GM18508 (cell line): ENCODE data around the gene CRB1.
"Not testable (repeated sequence)": the region's sequence is repeated elsewhere in the genome, so short reads cannot be mapped to it uniquely, and the experiment has no call there.

Experiments
- ATAC-seq: cut with Tn5 transposase; IDR thresholded peaks from one replicate; pipeline ENCODE4 v1.9.1; 2021; ENCODE audit warnings: moderate number of reproducible peaks; ENCODE audit not compliant: insufficient read depth, unreplicated experiment

CRB1 gene

DNA sequence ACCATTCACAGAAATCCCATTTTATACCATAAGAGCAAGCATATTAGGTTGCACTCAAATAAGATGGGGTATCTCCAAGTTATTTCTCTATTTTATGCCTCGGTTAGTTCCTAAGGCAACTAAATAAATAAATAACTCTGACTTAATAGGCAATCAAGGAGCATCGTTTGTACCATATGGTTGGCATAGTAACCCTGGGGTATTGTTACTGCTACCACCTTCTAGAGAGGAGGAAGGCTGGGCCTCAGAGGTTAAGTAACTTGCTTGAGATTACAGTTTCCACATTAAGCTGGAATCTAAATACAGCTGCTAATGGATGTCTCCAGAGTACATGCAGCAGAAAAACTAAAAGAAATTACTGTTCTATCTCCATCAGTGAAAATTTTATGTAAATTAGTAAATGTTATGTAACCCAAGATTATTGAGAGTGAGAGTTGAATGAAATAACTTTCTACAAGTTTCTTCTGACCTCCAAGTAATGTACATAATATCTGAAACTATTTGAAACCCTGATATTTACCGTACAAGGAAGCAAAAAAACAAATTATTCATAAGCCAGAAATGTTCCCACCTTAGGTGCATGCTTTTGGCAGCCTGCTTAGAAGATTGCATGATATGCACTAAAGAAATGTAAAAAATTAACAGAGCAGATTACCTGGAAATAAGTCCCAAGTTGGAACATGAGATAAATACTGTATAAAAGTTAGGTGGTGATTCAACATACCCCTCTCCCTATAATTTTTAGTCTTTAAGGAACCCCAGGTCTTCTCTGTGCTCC lies 127.0 kb downstream of the CRB1 start:
- ATAC-seq, result no peak

DNA sequence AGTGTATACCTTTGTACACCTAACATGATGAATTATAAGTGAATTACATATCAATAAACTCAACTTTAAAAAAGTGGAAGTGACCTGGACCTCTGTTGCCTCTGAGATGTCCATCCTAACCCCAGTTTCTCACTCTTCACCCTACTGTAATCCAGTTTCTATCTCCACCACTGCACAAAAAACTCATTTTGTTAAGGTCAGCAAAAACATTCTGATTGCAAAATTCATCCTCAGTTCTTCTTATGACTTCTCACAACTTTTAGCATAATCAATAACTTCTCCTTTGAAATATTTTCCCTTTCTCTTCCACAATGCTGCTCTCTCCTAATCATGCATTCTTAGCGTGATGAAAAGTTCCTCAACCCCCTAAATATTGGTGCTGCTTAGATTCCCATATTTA lies 129.8 kb downstream of the CRB1 start:
- no peak for ATAC-seq

DNA sequence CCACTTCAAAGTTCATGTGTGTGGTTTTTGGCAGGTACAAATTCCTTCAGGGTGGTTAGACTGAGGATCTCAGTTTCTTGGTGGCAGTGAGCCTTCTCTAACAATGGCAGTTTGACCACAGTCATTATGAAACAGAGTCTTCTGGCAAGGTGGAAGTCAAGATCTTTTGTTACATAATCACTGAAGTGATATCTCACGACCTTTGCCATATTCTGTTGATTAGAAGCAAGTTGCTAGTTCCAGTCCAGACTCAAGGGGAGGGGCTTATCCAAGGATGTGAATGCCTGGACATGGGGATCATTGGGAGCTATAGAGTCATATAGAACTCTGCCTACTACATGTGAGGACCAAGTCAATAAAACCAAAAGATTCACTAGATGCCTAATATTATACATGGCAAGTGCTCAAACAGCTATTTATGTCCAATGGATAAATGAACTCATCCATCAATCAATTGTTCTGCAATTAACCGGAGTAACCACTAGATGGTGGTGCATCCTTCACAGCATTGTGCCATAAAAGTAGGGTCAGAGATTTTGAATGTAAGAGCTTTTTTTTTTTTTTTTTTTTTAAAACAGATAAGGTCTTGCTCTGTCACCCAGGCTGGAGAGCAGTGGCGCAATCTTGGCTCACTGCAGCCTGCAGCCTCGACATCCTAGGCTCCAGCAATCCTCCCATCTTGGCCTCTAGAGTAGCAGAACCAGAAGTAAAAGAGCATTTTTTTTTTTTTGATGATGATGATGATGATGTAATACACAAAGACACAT lies 131.9 kb downstream of the CRB1 start:
- ATAC-seq, result peak; percentile 87

GRCh38 chr1:197400522-197400902 lies 132.5 kb downstream of the CRB1 start:
- ATAC-seq, result no peak

GRCh38 chr1:197402189-197402588 lies 134.1 kb downstream of the CRB1 start:
- no peak for ATAC-seq

DNA sequence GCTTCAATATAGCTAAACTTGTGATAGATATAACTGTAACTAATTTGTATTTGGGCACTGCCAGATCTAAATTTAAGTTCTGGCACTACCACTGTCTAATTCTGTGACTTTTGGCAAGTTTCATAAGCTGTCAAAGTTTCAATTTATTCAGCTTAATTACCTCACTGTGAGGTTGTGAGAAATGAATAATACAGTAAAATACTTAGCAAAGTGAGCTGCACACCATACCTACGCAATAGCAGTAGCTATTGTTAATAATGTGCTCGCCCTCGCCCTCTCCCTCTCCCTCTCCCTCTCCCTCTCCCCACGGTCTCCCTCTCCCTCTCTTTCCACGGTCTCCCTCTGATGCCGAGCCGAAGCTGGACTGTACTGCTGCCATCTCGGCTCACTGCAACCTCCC lies 136.7 kb downstream of the CRB1 start:
- not testable (repeated sequence) for ATAC-seq

GRCh38 chr1:197405614-197406013 lies 137.6 kb downstream of the CRB1 start:
- not testable (repeated sequence) for ATAC-seq

DNA sequence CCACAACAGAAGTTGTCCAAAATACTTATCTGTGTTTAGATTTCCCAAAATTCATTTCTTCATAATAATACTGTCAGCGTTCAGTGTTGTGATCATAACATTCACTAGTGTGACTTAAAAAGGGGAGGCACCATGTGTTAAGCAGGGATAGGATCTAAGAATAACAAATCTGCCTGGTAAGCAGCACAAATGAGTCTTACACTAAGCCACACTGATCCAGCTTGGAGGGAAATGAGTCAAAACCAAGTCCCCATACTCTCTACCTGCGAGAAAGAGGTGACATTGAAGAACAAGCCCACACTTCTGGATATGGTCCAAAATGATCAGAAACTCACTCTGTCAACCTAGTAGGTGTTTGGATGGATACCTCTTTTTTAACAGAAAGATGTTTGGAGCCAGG lies 145.5 kb downstream of the CRB1 start:
- no peak for ATAC-seq

DNA sequence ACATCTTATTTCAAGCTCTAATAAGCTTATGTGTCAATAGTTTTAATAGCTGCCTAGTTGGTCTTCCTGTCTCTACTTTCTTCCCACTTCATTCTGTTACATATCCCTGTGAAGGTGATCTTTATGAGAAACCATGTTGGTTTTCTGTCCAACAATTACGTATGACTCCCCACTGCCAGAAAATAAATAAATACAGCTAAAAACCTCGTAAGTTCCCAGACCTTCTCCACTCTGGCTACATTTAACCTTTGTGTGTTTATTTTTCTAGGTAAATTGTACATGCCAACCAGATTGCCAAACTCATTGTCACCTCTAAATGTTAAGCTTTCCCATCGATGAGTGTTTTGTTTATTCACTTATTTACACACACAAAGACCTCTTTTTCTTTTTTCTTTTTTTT lies 147.2 kb downstream of the CRB1 start:
- no peak for ATAC-seq

- ATAC-seq, result no peak
Measured at GRCh38 chr1:197418693-197419092, 150.6 kb downstream of the CRB1 start.

GRCh38 chr1:197422993-197423392 lies 154.9 kb downstream of the CRB1 start:
- ATAC-seq, result no peak

DNA sequence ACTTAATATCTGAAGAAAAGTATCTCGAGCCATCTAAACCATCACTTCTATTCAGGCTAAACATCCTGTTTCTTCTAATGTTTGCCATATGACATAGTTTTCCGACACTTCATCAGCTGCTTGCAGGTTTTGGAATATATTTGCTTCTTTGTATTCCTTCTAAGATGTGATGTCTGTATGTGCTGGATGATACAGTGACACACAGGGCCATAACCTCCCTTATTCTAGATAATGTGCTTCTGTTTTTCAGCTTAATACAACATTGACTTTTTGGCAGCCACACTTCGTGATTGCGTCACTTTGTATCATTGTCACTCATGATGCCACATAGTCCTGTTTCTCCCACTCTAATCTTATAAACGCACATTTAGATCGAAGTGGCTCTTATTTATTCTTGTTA lies 156.3 kb downstream of the CRB1 start:
- no peak for ATAC-seq

DNA sequence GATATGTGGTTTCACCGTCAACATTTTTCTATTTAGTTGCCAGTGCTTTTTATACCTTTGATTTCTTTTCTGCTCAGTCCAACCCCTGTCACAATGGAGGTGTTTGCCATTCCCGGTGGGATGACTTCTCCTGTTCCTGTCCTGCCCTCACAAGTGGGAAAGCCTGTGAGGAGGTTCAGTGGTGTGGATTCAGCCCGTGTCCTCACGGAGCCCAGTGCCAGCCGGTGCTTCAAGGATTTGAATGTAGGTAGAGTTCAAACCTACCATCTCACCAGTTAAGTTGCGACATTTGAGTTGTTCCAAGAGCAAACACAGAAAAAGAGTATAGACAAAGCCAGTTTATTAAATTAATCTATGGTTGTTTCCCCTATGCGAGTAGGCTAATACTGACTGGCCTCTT lies 161.3 kb downstream of the CRB1 start:
- ATAC-seq, result no peak

GRCh38 chr1:197435224-197435623 lies 167.2 kb downstream of the CRB1 start:
- ATAC-seq, result no peak

DNA sequence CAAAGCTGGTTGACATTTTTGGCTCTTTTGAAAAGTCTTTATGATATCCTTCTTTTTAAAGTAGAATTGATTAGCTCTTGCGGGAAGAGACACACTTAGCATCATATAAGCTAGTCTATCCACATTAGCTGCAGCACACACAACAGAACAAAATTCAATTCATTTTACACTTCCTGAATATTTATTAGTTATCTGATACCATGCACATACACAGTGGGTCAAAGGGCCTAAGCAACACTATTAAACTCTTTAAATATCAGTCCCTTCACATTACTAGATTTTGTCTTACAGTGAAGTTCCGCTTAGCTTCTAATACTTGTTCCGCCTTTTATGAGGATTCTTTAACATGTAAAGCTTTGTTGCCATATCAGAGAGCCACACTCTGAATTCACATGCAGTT lies 169.5 kb downstream of the CRB1 start:
- no peak for ATAC-seq

DNA sequence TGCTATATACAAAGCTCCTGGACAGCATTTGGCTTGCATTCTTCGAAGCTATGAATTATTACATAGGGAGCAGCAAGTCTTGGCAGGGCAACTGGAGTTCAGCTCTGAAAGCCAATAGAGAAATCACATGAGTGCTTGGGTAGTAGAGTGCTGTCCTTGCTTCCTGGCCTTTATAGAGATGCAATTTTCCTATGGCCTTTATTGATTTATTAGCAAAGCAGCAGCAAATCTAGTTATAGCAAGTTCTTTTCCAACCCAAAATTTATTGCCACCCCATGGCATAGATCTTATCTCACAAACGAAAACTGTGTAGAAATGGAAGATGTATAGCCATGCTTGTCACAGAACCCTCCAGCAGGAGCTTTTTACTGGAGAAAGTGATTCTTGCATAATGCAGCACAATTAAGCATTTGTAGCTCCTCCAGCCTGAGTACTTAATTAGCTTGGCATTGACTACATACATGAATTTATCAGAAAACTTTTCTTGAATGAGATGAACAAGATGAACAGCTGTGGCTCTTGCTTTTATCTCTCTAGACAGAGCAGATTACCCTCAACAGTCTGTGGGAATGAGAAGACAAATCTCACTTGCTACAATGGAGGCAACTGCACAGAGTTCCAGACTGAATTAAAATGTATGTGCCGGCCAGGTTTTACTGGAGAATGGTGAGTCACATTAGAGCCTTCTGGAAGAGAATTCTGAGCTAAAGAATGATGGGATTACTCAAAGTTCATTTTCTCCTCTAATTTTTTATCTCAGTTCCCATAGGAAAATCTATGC lies 170.1 kb downstream of the CRB1 start:
- no peak for ATAC-seq

DNA sequence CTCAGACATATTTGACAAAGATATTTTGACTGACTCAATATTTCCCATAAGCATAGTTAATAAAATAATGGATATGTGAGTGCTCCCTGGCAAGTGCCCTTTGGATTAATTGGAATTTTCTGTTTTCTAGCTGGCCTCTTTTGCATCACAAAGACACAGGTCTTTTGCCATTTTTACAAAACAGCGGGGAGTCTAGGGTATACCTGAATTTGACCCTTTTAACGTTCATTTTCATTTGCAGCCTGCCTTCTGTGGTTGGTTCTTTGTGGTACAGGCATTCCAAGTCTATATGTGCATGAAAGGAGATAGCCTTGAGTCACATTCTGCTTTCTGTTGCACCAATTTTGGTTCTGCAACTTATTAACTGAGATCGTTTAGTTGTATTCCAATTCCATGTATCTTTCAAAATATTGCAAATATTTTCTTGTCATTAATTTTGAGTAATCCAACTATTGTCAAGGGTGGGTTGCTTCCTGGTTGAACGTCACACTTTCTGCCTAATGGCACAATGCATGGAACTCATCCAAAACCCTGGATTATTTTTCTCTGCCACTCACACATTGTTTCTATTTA lies 171.7 kb downstream of the CRB1 start:
- no peak for ATAC-seq

- ATAC-seq, result no peak
Measured at GRCh38 chr1:197440715-197441114, 172.7 kb downstream of the CRB1 start.

GRCh38 chr1:197441999-197442414 lies 174.0 kb downstream of the CRB1 start:
- no peak for ATAC-seq

DNA sequence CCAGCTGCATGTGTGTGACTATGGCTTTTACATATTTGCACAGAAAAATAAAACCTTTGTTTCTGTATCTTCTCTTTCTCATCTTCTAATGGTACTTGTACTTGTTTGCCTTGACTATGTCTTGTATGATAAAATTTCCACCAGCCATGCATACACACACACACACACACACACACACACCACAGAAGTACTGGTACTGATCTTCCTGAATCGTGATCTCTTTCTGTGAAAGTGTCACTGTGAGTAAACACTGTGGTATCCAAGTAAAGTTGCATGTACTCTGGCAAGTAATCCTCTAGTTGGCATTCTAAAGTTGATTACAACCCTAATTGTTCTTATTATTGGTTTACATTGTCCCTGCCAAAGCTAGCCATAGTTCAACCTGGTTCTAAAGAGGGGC lies 176.7 kb downstream of the CRB1 start:
- ATAC-seq, result no peak
